Mammary epithelial cell (primary cell): ENCODE measurements around the gene AGBL5.

ENCODE experiments used
- EZH2 ChIP-seq: IDR thresholded peaks from 2 replicates; pipeline ENCODE4 v1.6.1; 2012; ENCODE audit warnings: low read length, inconsistent platforms, borderline replicate concordance
- TF ChIP-seq, protein P1 (sequence below), 2 donors: IDR thresholded peaks in 1 of 2; conservative IDR thresholded peaks in 1 of 2; 2 replicates each; pipeline ENCODE4 v1.5.1; 2011 to 2012; ENCODE audit warnings: inconsistent platforms in 2 of 2, low read length in 2 of 2, mild to moderate bottlenecking in 2 of 2, control low read depth in 1 of 2, low read depth in 1 of 2; ENCODE audit not compliant: insufficient read depth in 1 of 2; ENCODE audit errors: extremely low read depth in 1 of 2

DNA sequence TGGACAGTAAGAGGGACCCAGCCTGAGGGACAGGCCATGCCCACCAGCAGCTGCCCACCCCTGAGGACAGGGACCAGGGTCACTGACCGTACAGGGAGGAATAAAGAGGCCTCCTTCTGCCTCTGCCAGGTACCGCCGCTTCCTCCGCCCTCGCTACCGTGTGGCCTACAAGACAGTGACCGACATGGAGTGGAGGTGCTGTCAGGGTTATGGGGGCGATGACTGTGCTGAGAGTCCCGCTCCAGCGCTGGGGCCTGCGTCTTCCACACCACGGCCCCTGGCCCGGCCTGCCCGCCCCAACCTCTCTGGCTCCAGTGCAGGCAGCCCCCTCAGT lies 29.1 kb downstream of the AGBL5 start:
- TF ChIP-seq, protein P1, sequence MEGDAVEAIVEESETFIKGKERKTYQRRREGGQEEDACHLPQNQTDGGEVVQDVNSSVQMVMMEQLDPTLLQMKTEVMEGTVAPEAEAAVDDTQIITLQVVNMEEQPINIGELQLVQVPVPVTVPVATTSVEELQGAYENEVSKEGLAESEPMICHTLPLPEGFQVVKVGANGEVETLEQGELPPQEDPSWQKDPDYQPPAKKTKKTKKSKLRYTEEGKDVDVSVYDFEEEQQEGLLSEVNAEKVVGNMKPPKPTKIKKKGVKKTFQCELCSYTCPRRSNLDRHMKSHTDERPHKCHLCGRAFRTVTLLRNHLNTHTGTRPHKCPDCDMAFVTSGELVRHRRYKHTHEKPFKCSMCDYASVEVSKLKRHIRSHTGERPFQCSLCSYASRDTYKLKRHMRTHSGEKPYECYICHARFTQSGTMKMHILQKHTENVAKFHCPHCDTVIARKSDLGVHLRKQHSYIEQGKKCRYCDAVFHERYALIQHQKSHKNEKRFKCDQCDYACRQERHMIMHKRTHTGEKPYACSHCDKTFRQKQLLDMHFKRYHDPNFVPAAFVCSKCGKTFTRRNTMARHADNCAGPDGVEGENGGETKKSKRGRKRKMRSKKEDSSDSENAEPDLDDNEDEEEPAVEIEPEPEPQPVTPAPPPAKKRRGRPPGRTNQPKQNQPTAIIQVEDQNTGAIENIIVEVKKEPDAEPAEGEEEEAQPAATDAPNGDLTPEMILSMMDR (conservative IDR thresholded peaks at IDR 0.05 in 1 of 2, IDR thresholded peaks at IDR 0.05 in 1 of 2; ENCODE audit: extremely low read depth in 1 of 2, insufficient read depth in 1 of 2, low read depth in 1 of 2, low read length in 2 of 2): no peak
- no peak for TF ChIP-seq EZH2
